ENCODE data around the gene FBXO40.

GRCh38 chr3:121562148-121562547, 31.0 kb upstream of the FBXO40 start:
- TF ChIP-seq, protein P1, sequence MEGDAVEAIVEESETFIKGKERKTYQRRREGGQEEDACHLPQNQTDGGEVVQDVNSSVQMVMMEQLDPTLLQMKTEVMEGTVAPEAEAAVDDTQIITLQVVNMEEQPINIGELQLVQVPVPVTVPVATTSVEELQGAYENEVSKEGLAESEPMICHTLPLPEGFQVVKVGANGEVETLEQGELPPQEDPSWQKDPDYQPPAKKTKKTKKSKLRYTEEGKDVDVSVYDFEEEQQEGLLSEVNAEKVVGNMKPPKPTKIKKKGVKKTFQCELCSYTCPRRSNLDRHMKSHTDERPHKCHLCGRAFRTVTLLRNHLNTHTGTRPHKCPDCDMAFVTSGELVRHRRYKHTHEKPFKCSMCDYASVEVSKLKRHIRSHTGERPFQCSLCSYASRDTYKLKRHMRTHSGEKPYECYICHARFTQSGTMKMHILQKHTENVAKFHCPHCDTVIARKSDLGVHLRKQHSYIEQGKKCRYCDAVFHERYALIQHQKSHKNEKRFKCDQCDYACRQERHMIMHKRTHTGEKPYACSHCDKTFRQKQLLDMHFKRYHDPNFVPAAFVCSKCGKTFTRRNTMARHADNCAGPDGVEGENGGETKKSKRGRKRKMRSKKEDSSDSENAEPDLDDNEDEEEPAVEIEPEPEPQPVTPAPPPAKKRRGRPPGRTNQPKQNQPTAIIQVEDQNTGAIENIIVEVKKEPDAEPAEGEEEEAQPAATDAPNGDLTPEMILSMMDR (IDR thresholded peaks at IDR 0.05) = no peak
- TF ChIP-seq POLR2A (IDR thresholded peaks at IDR 0.05) = no peak

Data from vagina (tissue), 2 donors.